ENCODE results near the gene PPP2R3B.

DNA sequence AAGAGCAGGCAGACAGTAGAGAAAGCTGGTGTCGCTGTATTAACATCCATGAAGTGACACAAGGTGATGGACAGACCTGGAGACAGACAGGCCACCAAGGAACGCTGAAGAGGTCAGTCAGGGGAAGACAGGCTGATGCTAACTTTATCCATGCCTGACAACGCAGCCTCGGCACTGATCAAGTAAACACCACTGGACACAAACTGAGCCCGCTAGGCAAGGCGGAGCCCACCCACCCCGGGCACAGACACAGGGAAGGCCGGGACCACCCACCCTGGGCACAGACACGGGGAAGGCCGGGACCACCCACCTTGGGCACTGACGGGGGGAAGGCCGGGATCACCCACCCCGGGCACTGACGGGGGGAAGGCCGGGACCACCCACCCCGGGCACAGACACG, 18.8 kb downstream of the PPP2R3B start:
- TF ChIP-seq, protein P1, sequence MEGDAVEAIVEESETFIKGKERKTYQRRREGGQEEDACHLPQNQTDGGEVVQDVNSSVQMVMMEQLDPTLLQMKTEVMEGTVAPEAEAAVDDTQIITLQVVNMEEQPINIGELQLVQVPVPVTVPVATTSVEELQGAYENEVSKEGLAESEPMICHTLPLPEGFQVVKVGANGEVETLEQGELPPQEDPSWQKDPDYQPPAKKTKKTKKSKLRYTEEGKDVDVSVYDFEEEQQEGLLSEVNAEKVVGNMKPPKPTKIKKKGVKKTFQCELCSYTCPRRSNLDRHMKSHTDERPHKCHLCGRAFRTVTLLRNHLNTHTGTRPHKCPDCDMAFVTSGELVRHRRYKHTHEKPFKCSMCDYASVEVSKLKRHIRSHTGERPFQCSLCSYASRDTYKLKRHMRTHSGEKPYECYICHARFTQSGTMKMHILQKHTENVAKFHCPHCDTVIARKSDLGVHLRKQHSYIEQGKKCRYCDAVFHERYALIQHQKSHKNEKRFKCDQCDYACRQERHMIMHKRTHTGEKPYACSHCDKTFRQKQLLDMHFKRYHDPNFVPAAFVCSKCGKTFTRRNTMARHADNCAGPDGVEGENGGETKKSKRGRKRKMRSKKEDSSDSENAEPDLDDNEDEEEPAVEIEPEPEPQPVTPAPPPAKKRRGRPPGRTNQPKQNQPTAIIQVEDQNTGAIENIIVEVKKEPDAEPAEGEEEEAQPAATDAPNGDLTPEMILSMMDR (IDR thresholded peaks at IDR 0.05; ENCODE audit: insufficient read depth, low read length), result no peak
- no peak for TF ChIP-seq REST (IDR thresholded peaks at IDR 0.05; ENCODE audit: insufficient replicate concordance, low read depth)
- no peak for TF ChIP-seq GABPA (IDR thresholded peaks at IDR 0.05; ENCODE audit: low read depth)
- no peak for TF ChIP-seq POLR2AphosphoS5 (IDR thresholded peaks at IDR 0.05; ENCODE audit: low read depth)
- no peak for TF ChIP-seq SPI1 (IDR thresholded peaks at IDR 0.05; ENCODE audit: borderline replicate concordance, low read depth)

Data from HL-60 (cell line).